AG10803 (cell line): ENCODE results near the gene PDGFRB.

Experiments used
- DNase-seq: peaks from one replicate; pipeline ENCODE4 v3.0.0; 2010; ENCODE audit warnings: low read depth
- H3K4me3 ChIP-seq: 2 replicates; pipeline ENCODE4 v1.5.1; 2011; ENCODE audit warnings: mild to moderate bottlenecking, low read length, control low read depth
- CTCF ChIP-seq: conservative IDR thresholded peaks from 2 replicates; pipeline ENCODE4 v1.5.1; 2011; ENCODE audit warnings: mild to moderate bottlenecking, low read length, control low read depth, inconsistent platforms

PDGFRB gene

GRCh38 chr5:150142185-150142958, 13.3 kb downstream of the PDGFRB start:
- no peak overlapping the region for H3K4me3 ChIP-seq
- no peak for TF ChIP-seq CTCF
- no peak for DNase-seq

- no peak overlapping the region for H3K4me3 ChIP-seq
- TF ChIP-seq CTCF = no peak
- peak; percentile 84 for DNase-seq
Measured at GRCh38 chr5:150141544-150142184, 14.0 kb downstream of the PDGFRB start.

- no peak overlapping the region for H3K4me3 ChIP-seq
- TF ChIP-seq CTCF = no peak
Measured at GRCh38 chr5:150140830-150141229, 14.8 kb downstream of the PDGFRB start.

GRCh38 chr5:150139334-150139733, 16.3 kb downstream of the PDGFRB start:
- H3K4me3 ChIP-seq = peak overlapping the region; percentile 23
- no peak for TF ChIP-seq CTCF
- DNase-seq = peak; percentile 83

More at GRCh38 chr5:150140830-150141229, 14.8 kb downstream of the PDGFRB start:
- peak; percentile 51 for DNase-seq

GRCh38 chr5:150138551-150139265, 16.9 kb downstream of the PDGFRB start:
- DNase-seq = peak; percentile 83
- H3K4me3 ChIP-seq = peak overlapping the region; percentile 26
- TF ChIP-seq CTCF = no peak

GRCh38 chr5:150137997-150138396, 17.6 kb downstream of the PDGFRB start:
- TF ChIP-seq CTCF = no peak
- DNase-seq = no peak
- H3K4me3 ChIP-seq = peak overlapping the region; percentile 26
